Measurements from ENCODE around the gene OR10A6.

DNA sequence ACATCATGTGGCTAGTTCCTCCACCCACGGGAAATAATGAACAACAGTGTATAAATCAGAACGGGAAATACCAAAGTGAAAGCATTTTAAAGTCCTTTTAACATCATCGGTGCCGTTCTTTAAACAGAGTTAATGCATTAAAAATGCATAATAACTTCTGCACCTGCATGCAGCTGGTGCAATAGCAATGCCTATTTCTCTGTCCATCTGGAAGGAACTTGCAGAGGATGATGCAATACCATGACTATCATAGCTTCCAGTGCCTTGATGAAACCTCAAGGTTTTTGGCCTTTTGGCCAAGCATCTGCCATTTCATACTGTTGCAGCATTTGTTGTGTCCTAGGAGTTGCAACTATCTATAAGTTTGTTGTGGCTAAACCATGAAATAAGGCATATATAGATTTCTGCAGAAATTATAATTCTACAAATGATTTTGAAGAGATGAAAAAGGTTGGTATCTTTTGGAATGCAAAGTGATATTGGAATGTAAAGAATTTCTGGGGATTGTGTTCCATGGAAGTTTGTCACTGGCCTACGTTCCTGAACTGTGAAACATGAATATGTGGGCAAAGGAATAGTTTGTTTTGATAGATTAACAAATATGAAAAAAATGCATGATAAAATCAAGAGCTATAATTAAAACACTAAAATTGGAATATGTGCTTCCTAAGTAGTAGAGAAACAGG lies 46.3 kb upstream of the OR10A6 start:
- no peak for TF ChIP-seq TEAD4 (IDR thresholded peaks at IDR 0.05)
- TF ChIP-seq YY1 (IDR thresholded peaks at IDR 0.05; ENCODE audit: low read depth): no peak
- TF ChIP-seq, protein P1, sequence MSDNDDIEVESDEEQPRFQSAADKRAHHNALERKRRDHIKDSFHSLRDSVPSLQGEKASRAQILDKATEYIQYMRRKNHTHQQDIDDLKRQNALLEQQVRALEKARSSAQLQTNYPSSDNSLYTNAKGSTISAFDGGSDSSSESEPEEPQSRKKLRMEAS (IDR thresholded peaks at IDR 0.05): no peak
- no peak for TF ChIP-seq RAD21 (IDR thresholded peaks at IDR 0.05; ENCODE audit: low read depth)
- TF ChIP-seq EP300 (IDR thresholded peaks at IDR 0.05; ENCODE audit: borderline replicate concordance): no peak
- TF ChIP-seq, protein P2, sequence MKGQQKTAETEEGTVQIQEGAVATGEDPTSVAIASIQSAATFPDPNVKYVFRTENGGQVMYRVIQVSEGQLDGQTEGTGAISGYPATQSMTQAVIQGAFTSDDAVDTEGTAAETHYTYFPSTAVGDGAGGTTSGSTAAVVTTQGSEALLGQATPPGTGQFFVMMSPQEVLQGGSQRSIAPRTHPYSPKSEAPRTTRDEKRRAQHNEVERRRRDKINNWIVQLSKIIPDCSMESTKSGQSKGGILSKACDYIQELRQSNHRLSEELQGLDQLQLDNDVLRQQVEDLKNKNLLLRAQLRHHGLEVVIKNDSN (IDR thresholded peaks at IDR 0.05): no peak
- no peak for TF ChIP-seq NFIC (IDR thresholded peaks at IDR 0.05)
- no peak for TF ChIP-seq TAF1 (IDR thresholded peaks at IDR 0.05; ENCODE audit: low read depth)
- no peak for TF ChIP-seq TCF12 (IDR thresholded peaks at IDR 0.05; ENCODE audit: low read depth)
- peak; percentile 71 for TF ChIP-seq CEBPB (IDR thresholded peaks at IDR 0.05)
- TF ChIP-seq ZBTB7A (IDR thresholded peaks at IDR 0.05; ENCODE audit: low read depth): no peak
- no peak for TF ChIP-seq EGR1 (IDR thresholded peaks at IDR 0.05)
- TF ChIP-seq, protein P3, sequence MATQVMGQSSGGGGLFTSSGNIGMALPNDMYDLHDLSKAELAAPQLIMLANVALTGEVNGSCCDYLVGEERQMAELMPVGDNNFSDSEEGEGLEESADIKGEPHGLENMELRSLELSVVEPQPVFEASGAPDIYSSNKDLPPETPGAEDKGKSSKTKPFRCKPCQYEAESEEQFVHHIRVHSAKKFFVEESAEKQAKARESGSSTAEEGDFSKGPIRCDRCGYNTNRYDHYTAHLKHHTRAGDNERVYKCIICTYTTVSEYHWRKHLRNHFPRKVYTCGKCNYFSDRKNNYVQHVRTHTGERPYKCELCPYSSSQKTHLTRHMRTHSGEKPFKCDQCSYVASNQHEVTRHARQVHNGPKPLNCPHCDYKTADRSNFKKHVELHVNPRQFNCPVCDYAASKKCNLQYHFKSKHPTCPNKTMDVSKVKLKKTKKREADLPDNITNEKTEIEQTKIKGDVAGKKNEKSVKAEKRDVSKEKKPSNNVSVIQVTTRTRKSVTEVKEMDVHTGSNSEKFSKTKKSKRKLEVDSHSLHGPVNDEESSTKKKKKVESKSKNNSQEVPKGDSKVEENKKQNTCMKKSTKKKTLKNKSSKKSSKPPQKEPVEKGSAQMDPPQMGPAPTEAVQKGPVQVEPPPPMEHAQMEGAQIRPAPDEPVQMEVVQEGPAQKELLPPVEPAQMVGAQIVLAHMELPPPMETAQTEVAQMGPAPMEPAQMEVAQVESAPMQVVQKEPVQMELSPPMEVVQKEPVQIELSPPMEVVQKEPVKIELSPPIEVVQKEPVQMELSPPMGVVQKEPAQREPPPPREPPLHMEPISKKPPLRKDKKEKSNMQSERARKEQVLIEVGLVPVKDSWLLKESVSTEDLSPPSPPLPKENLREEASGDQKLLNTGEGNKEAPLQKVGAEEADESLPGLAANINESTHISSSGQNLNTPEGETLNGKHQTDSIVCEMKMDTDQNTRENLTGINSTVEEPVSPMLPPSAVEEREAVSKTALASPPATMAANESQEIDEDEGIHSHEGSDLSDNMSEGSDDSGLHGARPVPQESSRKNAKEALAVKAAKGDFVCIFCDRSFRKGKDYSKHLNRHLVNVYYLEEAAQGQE (IDR thresholded peaks at IDR 0.05; ENCODE audit: low read depth): no peak
- TF ChIP-seq CREB1 (IDR thresholded peaks at IDR 0.05; ENCODE audit: low read depth): no peak
